ENCODE measurements around the gene CLASP1. TPM values are rescaled to one million over a fixed set of nuclear protein-coding genes. Genes with fewer than 3 reads are reported as not detected.

Gene CLASP1
- total RNA-seq, 1 experiment from 2014 or later: 45.9 TPM

DNA sequence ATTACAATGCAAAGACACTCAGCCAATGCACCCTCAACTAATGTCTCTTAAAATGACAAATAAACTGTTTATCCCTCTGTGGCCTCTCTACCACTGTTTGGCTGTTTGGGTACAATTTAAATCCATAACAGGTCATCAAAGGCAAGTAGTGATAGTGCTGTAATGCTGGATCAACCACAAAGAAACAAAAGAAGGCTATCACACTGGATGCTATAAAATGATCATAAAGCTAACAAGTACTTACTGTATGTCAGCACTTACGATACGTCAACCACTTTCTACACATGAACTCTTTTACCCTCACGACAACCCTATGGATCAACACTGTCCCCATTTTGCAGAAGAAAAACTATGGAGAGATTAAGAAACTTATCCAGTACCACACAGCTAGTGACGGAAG, 64.5 kb downstream of the CLASP1 start:
- Histone ChIP-seq H2BK15ac (ENCODE audit: low read depth, low read length) (no peak overlapping the region), H3K27me3 (ENCODE audit: insufficient read depth, low read length) (no peaks in the 10 kb centered on the region), H4K20me1 (ENCODE audit: control insufficient read depth, insufficient read depth, insufficient read length) (no peaks in the 10 kb centered on the region), H4K91ac (ENCODE audit: insufficient read length, low read depth, low read length) (no peak overlapping the region), H2BK5ac (ENCODE audit: insufficient read length, low read length) (no peak overlapping the region), H2BK20ac (ENCODE audit: low read depth, low read length, poor library complexity, severe bottlenecking) (no peak overlapping the region), H3K23ac (ENCODE audit: insufficient read length, low read depth, low read length) (no peak overlapping the region), H4K8ac (replicated peaks; ENCODE audit: insufficient read length, low read depth, low read length) (no peak overlapping the region), H3K9me3 (ENCODE audit: control insufficient read depth, low read depth, low read length) (no peaks in the 10 kb centered on the region), H4K5ac (ENCODE audit: insufficient read length, low read depth, low read length) (no peak overlapping the region), H3T11ph (ENCODE audit: low read length) (no peak overlapping the region), H3K14ac (ENCODE audit: insufficient read depth, low read length) (no peak overlapping the region), H2BK12ac (ENCODE audit: insufficient read length, low read depth, low read length) (no peak overlapping the region), H3K56ac (ENCODE audit: insufficient read length, low read depth, low read length) (no peak overlapping the region), H3K79me2 (ENCODE audit: insufficient read depth, low read length) (no peaks in the 10 kb centered on the region; the same call in 1 of the 2 replicates), H3K23me2 (ENCODE audit: insufficient read length, low read depth, low read length, poor library complexity, severe bottlenecking) (no peaks in the 10 kb centered on the region), H3K18ac (ENCODE audit: insufficient read length, low read depth, low read length) (no peak overlapping the region), H3K4ac (ENCODE audit: low read depth, low read length) (no peak overlapping the region), H2AK5ac (ENCODE audit: insufficient read length, low read length) (no peak overlapping the region), H3K27ac (ENCODE audit: insufficient read length, low read depth, low read length) (no peak overlapping the region), H2BK120ac (ENCODE audit: low read depth, low read length, poor library complexity, severe bottlenecking) (no peak overlapping the region), H3K9ac (ENCODE audit: extremely low read depth, insufficient read length, low read length) (no peak overlapping the region), H3K79me1 (ENCODE audit: insufficient read depth, low read depth, low read length, poor library complexity, severe bottlenecking) (no peaks in the 10 kb centered on the region), H3K4me2 (ENCODE audit: insufficient read depth, insufficient read length, low read length) (no peak overlapping the region), H3K4me1 (ENCODE audit: insufficient read depth, low read length) (no peaks in the 10 kb centered on the region), H2AFZ (ENCODE audit: low read length) (no peak overlapping the region)
- DNase-seq: no peak
- TF ChIP-seq, protein P1, sequence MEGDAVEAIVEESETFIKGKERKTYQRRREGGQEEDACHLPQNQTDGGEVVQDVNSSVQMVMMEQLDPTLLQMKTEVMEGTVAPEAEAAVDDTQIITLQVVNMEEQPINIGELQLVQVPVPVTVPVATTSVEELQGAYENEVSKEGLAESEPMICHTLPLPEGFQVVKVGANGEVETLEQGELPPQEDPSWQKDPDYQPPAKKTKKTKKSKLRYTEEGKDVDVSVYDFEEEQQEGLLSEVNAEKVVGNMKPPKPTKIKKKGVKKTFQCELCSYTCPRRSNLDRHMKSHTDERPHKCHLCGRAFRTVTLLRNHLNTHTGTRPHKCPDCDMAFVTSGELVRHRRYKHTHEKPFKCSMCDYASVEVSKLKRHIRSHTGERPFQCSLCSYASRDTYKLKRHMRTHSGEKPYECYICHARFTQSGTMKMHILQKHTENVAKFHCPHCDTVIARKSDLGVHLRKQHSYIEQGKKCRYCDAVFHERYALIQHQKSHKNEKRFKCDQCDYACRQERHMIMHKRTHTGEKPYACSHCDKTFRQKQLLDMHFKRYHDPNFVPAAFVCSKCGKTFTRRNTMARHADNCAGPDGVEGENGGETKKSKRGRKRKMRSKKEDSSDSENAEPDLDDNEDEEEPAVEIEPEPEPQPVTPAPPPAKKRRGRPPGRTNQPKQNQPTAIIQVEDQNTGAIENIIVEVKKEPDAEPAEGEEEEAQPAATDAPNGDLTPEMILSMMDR (conservative IDR thresholded peaks at IDR 0.05): no peak
- Mint-ChIP-seq H3K4me3 (no peak overlapping the region), H3K4me1 (peaks cover 10 to 11% of the 10 kb centered on the region in 2 experiments), H3K9me3 (no peaks in the 10 kb centered on the region), H3K36me3 (ENCODE audit: insufficient read depth in 1 of 3, low read depth in 3 of 3) (peaks cover 0 to 7% (median 0%) of the 10 kb centered on the region in 3 experiments; a peak in 3 of 7 replicates), H3K27me3 (ENCODE audit: low read depth) (no peaks in the 10 kb centered on the region), H3K27ac (no peak overlapping the region)
- no CpG with 5 or more reads among the region's 4 CpGs for WGBS (ENCODE audit: extremely low coverage, insufficient read length, low lambda C conversion rate)

Measured in H9 (cell line).